Esophagus muscularis mucosa (tissue), 4 donors: ENCODE data around the gene CYBRD1. TPM values are rescaled to one million over a fixed set of nuclear protein-coding genes. Genes with fewer than 3 reads are reported as not detected.

Source experiments
- DNase-seq: peaks from one replicate; pipeline ENCODE4 v3.0.0-alpha.2; 2017; ENCODE audit errors: extremely low spot score
- H3K27ac ChIP-seq, 4 donors: fragments of 200-600 bp; sonication (generic); replicated peaks in 1 of 4; 1 replicate in 3 of 4; 2 replicates in 1 of 4; pipeline ENCODE4 v1.5.1; 2016 to 2019; ENCODE audit warnings: mild to moderate bottlenecking in 1 of 4
- H3K27me3 ChIP-seq, 4 donors: fragments of 200-600 bp; sonication (generic); one replicate each; pipeline versions ENCODE4 v1.5.1 to v1.6.0; 2016 to 2019
- H3K36me3 ChIP-seq, 4 donors: fragments of 200-600 bp; sonication (generic); one replicate each; pipeline ENCODE4 v1.5.1; 2016 to 2019
- H3K4me1 ChIP-seq, 4 donors: fragments of 200-600 bp; sonication (generic); one replicate each; pipeline ENCODE4 v1.5.1; 2016 to 2019
- H3K4me3 ChIP-seq, 4 donors: fragments of 200-600 bp; sonication (generic); 1 replicate in 2 of 4; 2 replicates in 2 of 4; pipeline ENCODE4 v1.5.1; 2016 to 2019; ENCODE audit warnings: mild to moderate bottlenecking in 4 of 4, moderate library complexity in 1 of 4
- H3K9me3 ChIP-seq, 4 donors: fragments of 200-600 bp; sonication (generic); 1 replicate in 3 of 4; 2 replicates in 1 of 4; pipeline ENCODE4 v1.5.1; 2016 to 2019
- EP300 ChIP-seq: sonication (generic); formaldehyde crosslinking; IDR thresholded peaks from one replicate; pipeline ENCODE4 v1.6.1; 2017; ENCODE audit warnings: antibody characterized with exemption
- POLR2A ChIP-seq: fragments of 450-650 bp; IDR thresholded peaks from one replicate; pipeline ENCODE4 v1.6.1; 2017; ENCODE audit warnings: antibody characterized with exemption, moderate library complexity, mild to moderate bottlenecking, low read depth
- POLR2AphosphoS5 ChIP-seq, 2 donors: sonication (generic); formaldehyde crosslinking; IDR thresholded peaks; one replicate each; pipeline ENCODE4 v1.6.1; 2017; ENCODE audit warnings: antibody characterized with exemption in 2 of 2
- WGBS: methylation state at CpG from one replicate; pipeline ENCODE4 v1.1.5; 2018; 5-methylcytosine and 5-hydroxymethylcytosine counted together
- intact Hi-C: fragments of 100-400 bp; cut with DNase I; formaldehyde crosslinking; loops from one replicate; pipeline ENCODE4 v1.15.1; 2023
- total RNA-seq, 4 donors: library from RNA; depleted of rRNA; stranded (reverse); fragments of >200 nt; gene quantifications; one replicate each; pipeline versions ENCODE4 v1.1.0 to v1.2.1, GENCODE V29; 2016
- TF ChIP-seq, protein P1 (sequence below), 3 experiments: fragments of 200-600 bp in 2 of 3; fragments of 450-650 bp in 1 of 3; sonication (generic) in 2 of 3; IDR thresholded peaks; one replicate each; pipeline ENCODE4 v1.5.1; 2017 to 2019; ENCODE audit warnings: antibody characterized with exemption in 3 of 3, mild to moderate bottlenecking in 2 of 3, moderate library complexity in 1 of 3

CYBRD1 gene
- total RNA-seq, 4 donors from 2014 or later: 133 to 281 (median 197) TPM

DNA sequence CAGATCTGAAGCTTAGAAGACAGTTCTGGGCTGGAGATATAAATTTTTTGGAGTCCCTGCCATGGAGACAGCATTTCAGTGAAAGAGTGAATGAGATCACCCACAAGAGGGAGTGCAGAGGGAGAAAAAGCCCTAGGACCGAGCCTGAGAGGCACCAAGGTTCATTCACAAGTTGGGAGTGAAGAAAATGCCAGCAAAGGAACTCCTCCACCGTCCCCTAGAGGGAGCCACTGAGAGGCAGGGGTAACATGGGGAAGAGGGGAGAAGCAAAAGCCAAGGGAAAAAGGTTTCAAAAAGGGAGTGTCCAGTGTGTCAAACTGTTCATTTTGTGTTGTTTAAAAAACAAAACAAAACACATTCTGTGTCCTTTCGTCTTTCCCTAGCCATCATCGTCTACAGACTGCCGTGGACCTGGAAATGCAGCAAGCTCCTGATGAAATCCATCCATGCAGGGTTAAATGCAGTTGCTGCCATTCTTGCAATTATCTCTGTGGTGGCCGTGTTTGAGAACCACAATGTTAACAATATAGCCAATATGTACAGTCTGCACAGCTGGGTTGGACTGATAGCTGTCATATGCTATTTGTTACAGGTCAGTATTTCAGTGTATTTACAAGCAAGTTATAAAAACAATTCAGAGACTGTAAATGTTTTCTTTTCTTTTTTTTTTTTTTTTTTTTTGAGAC lies 19.1 kb downstream of the CYBRD1 start:
- DNase-seq: peak; percentile 17
- H3K4me1 ChIP-seq: peaks cover 0 to 13% (median 4%) of the 10 kb centered on the region in 4 donors
- intact Hi-C loops: no loop called here
- no peaks in the 10 kb centered on the region for H3K9me3 ChIP-seq
- H3K36me3 ChIP-seq: peaks cover 10 to 40% (median 30%) of the 10 kb centered on the region in 4 donors
- no peak for TF ChIP-seq POLR2A
- TF ChIP-seq, protein P1, sequence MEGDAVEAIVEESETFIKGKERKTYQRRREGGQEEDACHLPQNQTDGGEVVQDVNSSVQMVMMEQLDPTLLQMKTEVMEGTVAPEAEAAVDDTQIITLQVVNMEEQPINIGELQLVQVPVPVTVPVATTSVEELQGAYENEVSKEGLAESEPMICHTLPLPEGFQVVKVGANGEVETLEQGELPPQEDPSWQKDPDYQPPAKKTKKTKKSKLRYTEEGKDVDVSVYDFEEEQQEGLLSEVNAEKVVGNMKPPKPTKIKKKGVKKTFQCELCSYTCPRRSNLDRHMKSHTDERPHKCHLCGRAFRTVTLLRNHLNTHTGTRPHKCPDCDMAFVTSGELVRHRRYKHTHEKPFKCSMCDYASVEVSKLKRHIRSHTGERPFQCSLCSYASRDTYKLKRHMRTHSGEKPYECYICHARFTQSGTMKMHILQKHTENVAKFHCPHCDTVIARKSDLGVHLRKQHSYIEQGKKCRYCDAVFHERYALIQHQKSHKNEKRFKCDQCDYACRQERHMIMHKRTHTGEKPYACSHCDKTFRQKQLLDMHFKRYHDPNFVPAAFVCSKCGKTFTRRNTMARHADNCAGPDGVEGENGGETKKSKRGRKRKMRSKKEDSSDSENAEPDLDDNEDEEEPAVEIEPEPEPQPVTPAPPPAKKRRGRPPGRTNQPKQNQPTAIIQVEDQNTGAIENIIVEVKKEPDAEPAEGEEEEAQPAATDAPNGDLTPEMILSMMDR (IDR thresholded peaks at IDR 0.05): peak in 1 of 3 experiments; percentile 31
- H3K4me3 ChIP-seq: no peak overlapping the region
- H3K27me3 ChIP-seq: no peaks in the 10 kb centered on the region
- 83% methylated on average over 6 of the region's 6 CpGs for WGBS
- no peak overlapping the region for H3K27ac ChIP-seq

DNA sequence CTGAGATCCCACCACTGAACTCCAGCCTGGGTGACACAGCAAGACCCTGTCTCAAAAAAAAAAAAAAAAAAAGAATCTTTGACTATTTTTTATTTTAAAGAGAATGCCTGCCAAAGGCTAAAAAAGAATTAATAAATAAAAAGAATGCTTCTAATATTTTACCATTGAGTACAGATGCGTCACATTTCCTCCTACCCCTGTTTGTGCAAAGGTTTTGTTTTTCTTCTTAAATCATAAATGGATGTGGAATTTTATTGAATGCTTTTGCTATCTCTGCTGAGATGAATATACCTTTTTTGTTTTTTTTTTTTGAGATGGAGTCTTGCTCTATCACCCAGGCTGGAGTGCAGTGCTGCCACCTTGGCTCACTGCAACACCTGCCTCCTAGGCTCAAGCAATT lies 22.8 kb downstream of the CYBRD1 start:
- Histone ChIP-seq H3K4me1 (peaks cover 0 to 10% (median 3%) of the 10 kb centered on the region in 4 donors), H3K4me3 (no peak overlapping the region), H3K27me3 (no peaks in the 10 kb centered on the region), H3K9me3 (no peaks in the 10 kb centered on the region), H3K27ac (no peak overlapping the region), H3K36me3 (peaks cover 10 to 46% (median 31%) of the 10 kb centered on the region in 4 donors)
- TF ChIP-seq POLR2A: no peak
- TF ChIP-seq EP300: no peak
- no peak for TF ChIP-seq POLR2AphosphoS5 (IDR thresholded peaks at IDR 0.05)
- TF ChIP-seq, protein P1 (IDR thresholded peaks at IDR 0.05): no peak
- DNase-seq: no peak
- WGBS: 97% methylated on average over 1 of the region's 1 CpG
- intact Hi-C loops: no loop called here

DNA sequence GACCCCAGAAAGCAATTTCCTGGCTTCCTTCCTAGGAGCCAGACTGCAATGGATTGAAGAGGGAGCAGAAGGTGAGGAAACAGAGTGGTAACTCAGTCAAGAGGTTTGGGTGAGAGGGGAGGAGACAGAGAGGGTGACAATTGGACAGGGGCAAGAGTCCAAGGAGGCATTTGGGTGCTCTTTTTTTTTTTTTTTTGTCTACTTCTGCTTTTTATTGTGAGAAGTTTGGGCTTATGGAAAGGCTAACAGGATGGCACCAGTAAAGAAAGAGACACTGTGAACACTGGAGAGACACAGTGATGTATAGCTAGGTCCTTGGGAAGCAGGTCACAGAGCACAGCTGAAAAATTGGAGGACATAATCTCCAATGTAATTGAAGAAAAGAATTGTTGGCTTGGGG lies 25.0 kb downstream of the CYBRD1 start:
- H3K4me1 ChIP-seq: no peaks in the 10 kb centered on the region
- TF ChIP-seq EP300 (no peak), POLR2A (no peak), POLR2AphosphoS5 (IDR thresholded peaks at IDR 0.05) (no peak)
- TF ChIP-seq, protein P1 (IDR thresholded peaks at IDR 0.05): no peak
- H3K4me3 ChIP-seq: no peak overlapping the region
- no peaks in the 10 kb centered on the region for H3K27me3 ChIP-seq
- intact Hi-C loops: no loop called here
- no peak overlapping the region for H3K27ac ChIP-seq
- DNase-seq: peak; percentile 26
- H3K36me3 ChIP-seq: peaks cover 5 to 54% (median 22%) of the 10 kb centered on the region in 4 donors
- no peaks in the 10 kb centered on the region for H3K9me3 ChIP-seq

DNA sequence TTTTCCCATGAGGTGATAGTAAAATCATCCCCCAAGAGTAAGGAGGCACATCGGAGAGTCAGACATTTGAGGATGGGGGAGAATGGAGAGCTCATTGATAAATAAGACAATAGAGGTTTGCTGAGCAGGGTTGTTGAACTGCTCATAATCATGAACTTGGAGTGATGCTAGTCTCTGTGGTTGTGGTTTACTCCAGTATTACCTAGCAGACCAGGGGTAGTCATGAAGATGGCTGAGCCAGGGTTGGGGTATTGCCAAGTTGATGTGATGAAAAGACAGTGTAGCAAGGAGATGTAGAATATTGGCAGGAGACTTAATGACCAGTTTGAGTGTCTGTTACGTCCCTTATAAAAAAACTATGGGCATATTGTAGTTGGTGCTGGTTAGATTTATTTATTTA lies 25.4 kb downstream of the CYBRD1 start:
- WGBS: 95% methylated on average over 2 of the region's 2 CpGs

More for the DNA sequence above, 25.4 kb downstream of the CYBRD1 start:
- intact Hi-C loops: no loop called here
- no peaks in the 10 kb centered on the region for H3K27me3 ChIP-seq
- H3K4me1 ChIP-seq: no peaks in the 10 kb centered on the region
- no peak overlapping the region for H3K4me3 ChIP-seq
- H3K27ac ChIP-seq: no peak overlapping the region
- peaks cover under 1 to 53% (median 18%) of the 10 kb centered on the region in 4 donors for H3K36me3 ChIP-seq
- no peaks in the 10 kb centered on the region for H3K9me3 ChIP-seq
- DNase-seq: peak; percentile 14
- TF ChIP-seq POLR2A (no peak), EP300 (no peak), POLR2AphosphoS5 (IDR thresholded peaks at IDR 0.05) (no peak)
- TF ChIP-seq, protein P1 (IDR thresholded peaks at IDR 0.05): no peak
